SK-N-SH treated with all-trans-retinoic acid at 6 μM for 48 hours (cell line): ENCODE measurements around the gene SPINK4.

Experiments used
- ATAC-seq: fragments of 200-7000 bp; cut with Tn5 transposase; 3 replicates; pipeline ENCODE4 v1.9.1; 2020; ENCODE audit warnings: mild to moderate bottlenecking, moderate library complexity
- ARNTL ChIP-seq: fragments of 450-650 bp; formaldehyde crosslinking; IDR thresholded peaks from 2 replicates; pipeline ENCODE4 v1.5.0; 2020; ENCODE audit warnings: low read depth, mild to moderate bottlenecking, moderate library complexity, borderline replicate concordance
- BACH2 ChIP-seq: fragments of 250-450 bp; sonication (Bioruptor Pico); IDR thresholded peaks from 2 replicates; pipeline ENCODE4 v1.9.0; 2021; ENCODE audit warnings: mild to moderate bottlenecking, borderline replicate concordance
- CREB5 ChIP-seq: fragments of 250-450 bp; sonication (Bioruptor Pico); IDR thresholded peaks from 2 replicates; pipeline ENCODE4 v1.5.1; 2020; ENCODE audit warnings: low read depth, mild to moderate bottlenecking, moderate library complexity
- CSDC2 ChIP-seq: fragments of 250-450 bp; sonication (Bioruptor Pico); IDR thresholded peaks from 2 replicates; pipeline ENCODE4 v1.5.0; 2020; ENCODE audit warnings: mild to moderate bottlenecking, moderate library complexity
- CSRNP3 ChIP-seq: fragments of 250-450 bp; sonication (Bioruptor Pico); IDR thresholded peaks from 2 replicates; pipeline ENCODE4 v1.5.1; 2021; ENCODE audit warnings: mild to moderate bottlenecking, moderate library complexity
- GLIS3 ChIP-seq: fragments of 250-450 bp; sonication (Bioruptor Pico); IDR thresholded peaks from 2 replicates; pipeline ENCODE4 v1.5.0; 2020; ENCODE audit warnings: mild to moderate bottlenecking, moderate library complexity
- ISL1 ChIP-seq: fragments of 250-450 bp; sonication (Bioruptor Pico); IDR thresholded peaks from 2 replicates; pipeline ENCODE4 v2.1.2; 2022; ENCODE audit warnings: mild to moderate bottlenecking, moderate library complexity
- PATZ1 ChIP-seq: fragments of 250-450 bp; sonication (Bioruptor Pico); IDR thresholded peaks from 2 replicates; pipeline ENCODE4 v1.8.0; 2020; ENCODE audit warnings: mild to moderate bottlenecking, moderate library complexity, borderline replicate concordance
- POU6F1 ChIP-seq: fragments of 250-450 bp; sonication (Bioruptor Pico); IDR thresholded peaks from 2 replicates; pipeline ENCODE4 v1.8.0; 2021; ENCODE audit warnings: low read depth, mild to moderate bottlenecking, moderate library complexity, borderline replicate concordance
- PPARA ChIP-seq: fragments of 250-450 bp; sonication (Bioruptor Pico); IDR thresholded peaks from 2 replicates; pipeline ENCODE4 v1.5.0; 2020; ENCODE audit warnings: mild to moderate bottlenecking, borderline replicate concordance
- RARB ChIP-seq: fragments of 250-450 bp; sonication (Bioruptor Pico); IDR thresholded peaks from 2 replicates; pipeline ENCODE4 v1.8.0; 2021; ENCODE audit warnings: mild to moderate bottlenecking, moderate library complexity
- SNAI2 ChIP-seq: fragments of 250-450 bp; sonication (Bioruptor Pico); IDR thresholded peaks from 2 replicates; pipeline ENCODE4 v1.5.0; 2020; ENCODE audit warnings: mild to moderate bottlenecking, moderate library complexity
- TCF4 ChIP-seq: fragments of 250-450 bp; sonication (Bioruptor Pico); IDR thresholded peaks from 2 replicates; pipeline ENCODE4 v1.8.0; 2021; ENCODE audit warnings: mild to moderate bottlenecking, moderate library complexity, borderline replicate concordance
- TOX ChIP-seq: fragments of 250-450 bp; sonication (Bioruptor Pico); IDR thresholded peaks from 2 replicates; pipeline ENCODE4 v1.8.0; 2021; ENCODE audit warnings: mild to moderate bottlenecking, moderate library complexity, borderline replicate concordance
- TSHZ2 ChIP-seq: fragments of 250-450 bp; sonication (Bioruptor Pico); IDR thresholded peaks from 2 replicates; pipeline ENCODE4 v1.5.0; 2020; ENCODE audit warnings: mild to moderate bottlenecking, moderate library complexity
- ZC3H10 ChIP-seq: fragments of 250-450 bp; sonication (Bioruptor Pico); IDR thresholded peaks from 2 replicates; pipeline ENCODE4 v1.5.1; 2021; ENCODE audit warnings: mild to moderate bottlenecking, moderate library complexity
- ZFP3 ChIP-seq: fragments of 250-450 bp; sonication (Bioruptor Pico); IDR thresholded peaks from 2 replicates; pipeline ENCODE4 v1.5.0; 2020; ENCODE audit warnings: mild to moderate bottlenecking, moderate library complexity
- ZFP30 ChIP-seq: fragments of 450-650 bp; formaldehyde crosslinking; IDR thresholded peaks from 2 replicates; pipeline ENCODE4 v1.5.0; 2022; ENCODE audit warnings: mild to moderate bottlenecking, moderate library complexity
- ZNF565 ChIP-seq: fragments of 450-650 bp; formaldehyde crosslinking; conservative IDR thresholded peaks from 2 replicates; pipeline ENCODE4 v1.5.0; 2020; ENCODE audit warnings: low read depth, mild to moderate bottlenecking, moderate library complexity
- ZNF70 ChIP-seq: fragments of 450-650 bp; formaldehyde crosslinking; IDR thresholded peaks from 2 replicates; pipeline ENCODE4 v1.5.0; 2020; ENCODE audit warnings: mild to moderate bottlenecking, moderate library complexity
- ZNF8 ChIP-seq: fragments of 450-650 bp; formaldehyde crosslinking; IDR thresholded peaks from 2 replicates; pipeline ENCODE4 v1.5.0; 2020; ENCODE audit warnings: mild to moderate bottlenecking, moderate library complexity

The SPINK4 gene

GRCh38 chr9:33193818-33194217 is 46.1 kb upstream of the SPINK4 start (continued):
- no peak for TF ChIP-seq CREB5 (CRISPR knock-in tag)
- no peak for TF ChIP-seq TOX

- no peak for ATAC-seq
- TF ChIP-seq ZFP30 (CRISPR knock-in tag) (no peak), CSRNP3 (CRISPR knock-in tag) (no peak), ZNF8 (no peak), SNAI2 (CRISPR knock-in tag) (no peak), PPARA (no peak), CREB5 (CRISPR knock-in tag) (no peak), TSHZ2 (CRISPR knock-in tag) (no peak), ZFP3 (CRISPR knock-in tag) (no peak), TCF4 (CRISPR knock-in tag) (no peak), ARNTL (CRISPR knock-in tag) (no peak), ZC3H10 (CRISPR knock-in tag) (no peak), POU6F1 (CRISPR knock-in tag) (no peak), RARB (CRISPR knock-in tag) (no peak), BACH2 (CRISPR knock-in tag) (no peak), PATZ1 (CRISPR knock-in tag) (no peak), ISL1 (CRISPR knock-in tag) (no peak), ZNF565 (no peak), GLIS3 (no peak), CSDC2 (CRISPR knock-in tag) (no peak), ZNF70 (CRISPR knock-in tag) (no peak)
Measured at GRCh38 chr9:33196736-33197135, 43.2 kb upstream of the SPINK4 start.
